ENCODE results near the gene CDK9. TPM values are rescaled to one million over a fixed set of nuclear protein-coding genes. Genes with fewer than 3 reads are reported as not detected.
"Not testable (repeated sequence)": the region's sequence is repeated elsewhere in the genome, so short reads cannot be mapped to it uniquely, and the experiment has no call there.

The CDK9 gene
- total RNA-seq, 1 donor = 51.5 TPM

GRCh38 chr9:127780126-127780885 lies 5.5 kb upstream of the CDK9 start:
- no peak for TF ChIP-seq CTCF (IDR thresholded peaks at IDR 0.05; ENCODE audit: insufficient read depth, low read length)
- DNase-seq (ENCODE audit: low read depth) = no peak
- H3K4me3 ChIP-seq (ENCODE audit: low read depth, low read length) = no peak overlapping the region

GRCh38 chr9:127780909-127781308 lies 4.9 kb upstream of the CDK9 start:
- DNase-seq (ENCODE audit: low read depth); H3K4me3 ChIP-seq (ENCODE audit: low read depth, low read length): not testable (repeated sequence)

- no peak for TF ChIP-seq CTCF (IDR thresholded peaks at IDR 0.05; ENCODE audit: insufficient read depth, low read length)
- DNase-seq (ENCODE audit: low read depth) = no peak
- H3K4me3 ChIP-seq (ENCODE audit: low read depth, low read length) = no peak overlapping the region
Observed at GRCh38 chr9:127781806-127782205, 4.0 kb upstream of the CDK9 start.

GRCh38 chr9:127783111-127784008 lies 2.5 kb upstream of the CDK9 start:
- no peak for DNase-seq (ENCODE audit: low read depth)
- H3K4me3 ChIP-seq (ENCODE audit: low read depth, low read length) = no peak overlapping the region
- TF ChIP-seq CTCF (IDR thresholded peaks at IDR 0.05; ENCODE audit: insufficient read depth, low read length) = no peak

GRCh38 chr9:127785023-127785932 lies 556 bp upstream of the CDK9 start:
- DNase-seq (ENCODE audit: low read depth) = peak; percentile 76
- H3K4me3 ChIP-seq (ENCODE audit: low read depth, low read length) = peak overlapping the region; percentile 75
- peak; percentile 73 for TF ChIP-seq CTCF (IDR thresholded peaks at IDR 0.05; ENCODE audit: insufficient read depth, low read length)

- DNase-seq (ENCODE audit: low read depth) = peak; percentile 51
- peak; percentile 66 for TF ChIP-seq CTCF (IDR thresholded peaks at IDR 0.05; ENCODE audit: insufficient read depth, low read length)
- H3K4me3 ChIP-seq (ENCODE audit: low read depth, low read length) = peak overlapping the region; percentile 93
Observed at GRCh38 chr9:127786773-127787104, 905 bp downstream of the CDK9 start.

Data from fibroblast of the aortic adventitia (primary cell).